ENCODE data around the gene RBM41. TPM values are rescaled to one million over a fixed set of nuclear protein-coding genes. Genes with fewer than 3 reads are reported as not detected.

RBM41 gene
- total RNA-seq, 1 experiment from 2014 or later, result 20.0 TPM

DNA sequence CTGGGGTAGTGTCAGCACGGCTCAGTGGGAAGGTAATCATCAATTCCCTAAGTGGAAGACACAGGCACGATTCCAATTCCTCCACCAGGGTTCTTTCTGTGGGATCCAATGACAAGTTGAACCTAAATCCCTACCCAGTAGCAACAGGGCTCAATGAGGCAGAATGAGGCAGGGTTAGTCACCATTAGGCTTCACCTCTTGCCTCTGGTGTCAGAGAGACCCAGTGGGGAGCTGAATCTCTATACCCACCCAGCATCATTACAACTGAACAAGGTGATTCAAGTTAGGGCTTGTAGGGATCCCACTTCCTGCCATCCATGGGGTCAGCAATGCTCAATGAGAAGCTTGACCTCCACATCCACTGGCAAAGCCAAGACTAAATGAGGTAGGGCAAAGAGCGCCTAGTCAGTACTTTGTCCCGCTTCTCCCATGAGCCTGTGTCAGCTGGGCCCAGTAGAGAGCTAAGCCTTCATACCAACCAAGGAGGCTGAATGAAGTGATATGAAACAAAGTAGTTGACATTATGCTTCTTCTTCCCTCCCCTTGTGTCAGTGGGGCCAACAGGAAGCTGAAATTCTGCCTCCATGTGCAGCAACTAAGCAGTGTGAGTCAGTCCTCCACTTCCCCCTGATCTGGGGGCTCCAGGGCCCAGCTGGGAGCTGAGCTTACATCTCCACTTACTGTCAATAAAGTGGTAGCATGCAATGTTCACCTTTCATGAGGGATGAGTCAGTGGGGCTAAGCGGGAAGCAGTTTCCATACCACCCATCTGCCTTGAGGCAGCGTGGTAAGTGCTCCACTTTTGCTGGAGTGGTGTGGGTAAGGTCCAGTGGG lies 36.4 kb upstream of the RBM41 start:
- Histone ChIP-seq H3K9ac (ENCODE audit: low read length) (peak overlapping the region; percentile 40), H3K4me3 (replicated peaks in 1 of 2; ENCODE audit: low read depth in 1 of 2, low read length in 2 of 2) (peak overlapping the region; percentile 30 to 46), H3K4me2 (ENCODE audit: low read length) (peak overlapping the region; percentile 79), H4K20me1 (ENCODE audit: insufficient read depth) (no peaks in the 10 kb centered on the region), H3K9me2 (ENCODE audit: insufficient read depth) (no peaks in the 10 kb centered on the region), H3K27ac (ENCODE audit: low read depth, low read length) (peak overlapping the region; percentile 45), H3K4me1 (ENCODE audit: control insufficient read depth in 1 of 2, insufficient read depth in 2 of 2, low read length in 2 of 2) (peaks cover 6 to 12% of the 10 kb centered on the region in 2 experiments; a peak in 3 of 4 replicates), H3K79me2 (ENCODE audit: insufficient read depth, low read length) (no peaks in the 10 kb centered on the region), H3K36me3 (ENCODE audit: control insufficient read depth in 1 of 2, insufficient read depth in 2 of 2, low read length in 2 of 2) (no peaks in the 10 kb centered on the region), H3K27me3 (ENCODE audit: insufficient read depth, low read length) (no peaks in the 10 kb centered on the region), H2AFZ (ENCODE audit: low read depth, low read length, poor library complexity, severe bottlenecking) (no peak overlapping the region), H3K9me3 (ENCODE audit: control insufficient read depth in 1 of 2, insufficient read depth in 1 of 2, low read depth in 1 of 2, low read length in 2 of 2) (no peaks in the 10 kb centered on the region)
- TF ChIP-seq, protein P1, sequence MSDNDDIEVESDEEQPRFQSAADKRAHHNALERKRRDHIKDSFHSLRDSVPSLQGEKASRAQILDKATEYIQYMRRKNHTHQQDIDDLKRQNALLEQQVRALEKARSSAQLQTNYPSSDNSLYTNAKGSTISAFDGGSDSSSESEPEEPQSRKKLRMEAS (IDR thresholded peaks at IDR 0.05), result peak; percentile 74
- TF ChIP-seq, protein P2, sequence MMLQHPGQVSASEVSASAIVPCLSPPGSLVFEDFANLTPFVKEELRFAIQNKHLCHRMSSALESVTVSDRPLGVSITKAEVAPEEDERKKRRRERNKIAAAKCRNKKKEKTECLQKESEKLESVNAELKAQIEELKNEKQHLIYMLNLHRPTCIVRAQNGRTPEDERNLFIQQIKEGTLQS (IDR thresholded peaks at IDR 0.05), result no peak
- TF ChIP-seq SP1 (IDR thresholded peaks at IDR 0.05; ENCODE audit: low read depth) (peak; percentile 35; the same call in 1 of the 2 replicates), FOSL1 (IDR thresholded peaks at IDR 0.05; ENCODE audit: low read depth) (no peak; the same call in 1 of the 2 replicates), JUND (IDR thresholded peaks at IDR 0.05) (peak; percentile 41)
- TF ChIP-seq, protein P3, sequence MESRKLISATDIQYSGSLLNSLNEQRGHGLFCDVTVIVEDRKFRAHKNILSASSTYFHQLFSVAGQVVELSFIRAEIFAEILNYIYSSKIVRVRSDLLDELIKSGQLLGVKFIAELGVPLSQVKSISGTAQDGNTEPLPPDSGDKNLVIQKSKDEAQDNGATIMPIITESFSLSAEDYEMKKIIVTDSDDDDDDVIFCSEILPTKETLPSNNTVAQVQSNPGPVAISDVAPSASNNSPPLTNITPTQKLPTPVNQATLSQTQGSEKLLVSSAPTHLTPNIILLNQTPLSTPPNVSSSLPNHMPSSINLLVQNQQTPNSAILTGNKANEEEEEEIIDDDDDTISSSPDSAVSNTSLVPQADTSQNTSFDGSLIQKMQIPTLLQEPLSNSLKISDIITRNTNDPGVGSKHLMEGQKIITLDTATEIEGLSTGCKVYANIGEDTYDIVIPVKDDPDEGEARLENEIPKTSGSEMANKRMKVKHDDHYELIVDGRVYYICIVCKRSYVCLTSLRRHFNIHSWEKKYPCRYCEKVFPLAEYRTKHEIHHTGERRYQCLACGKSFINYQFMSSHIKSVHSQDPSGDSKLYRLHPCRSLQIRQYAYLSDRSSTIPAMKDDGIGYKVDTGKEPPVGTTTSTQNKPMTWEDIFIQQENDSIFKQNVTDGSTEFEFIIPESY (IDR thresholded peaks at IDR 0.05; ENCODE audit: extremely low read depth, insufficient replicate concordance, low read length), result no peak
- ChIA-PET RAD21 (ENCODE audit: low non-redundant PET in 1 of 2, low total read pairs in 2 of 2, uncharacterized antibody in 2 of 2, unreplicated experiment in 2 of 2) (no interaction called here), POLR2A (no interaction called here), CTCF (no interaction called here)
- DNase-seq (ENCODE audit: low read depth, low spot score), result no peak
- peak; percentile 83 for ATAC-seq
- intact Hi-C loops (cut with micrococcal nuclease), result no loop called here
- BruUV-seq (replicated peaks), result no TSS peak

Measured in HCT116 (cell line).